ENCODE data around the gene PDLIM7.
A peak's percentile ranks its signal among the peaks of the same experiment; 100 is the strongest.

The PDLIM7 gene

GRCh38 chr5:177449140-177450061, 48.0 kb downstream of the PDLIM7 start:
- TF ChIP-seq ZNF274 (IDR thresholded peaks at IDR 0.05; ENCODE audit: low read depth, low read length), result no peak
- H3K4me3 ChIP-seq (ENCODE audit: low read length), result no peak overlapping the region

GRCh38 chr5:177448244-177448950, 49.0 kb downstream of the PDLIM7 start:
- no peak overlapping the region; the same call in 1 of the 2 replicates for H3K4me3 ChIP-seq (ENCODE audit: low read length)
- TF ChIP-seq ZNF274 (IDR thresholded peaks at IDR 0.05; ENCODE audit: low read depth, low read length), result no peak

GRCh38 chr5:177447611-177448243, 49.7 kb downstream of the PDLIM7 start:
- peak overlapping the region; percentile 6; the same call in 1 of the 2 replicates for H3K4me3 ChIP-seq (ENCODE audit: low read length)
- no peak for TF ChIP-seq ZNF274 (IDR thresholded peaks at IDR 0.05; ENCODE audit: low read depth, low read length)

DNA sequence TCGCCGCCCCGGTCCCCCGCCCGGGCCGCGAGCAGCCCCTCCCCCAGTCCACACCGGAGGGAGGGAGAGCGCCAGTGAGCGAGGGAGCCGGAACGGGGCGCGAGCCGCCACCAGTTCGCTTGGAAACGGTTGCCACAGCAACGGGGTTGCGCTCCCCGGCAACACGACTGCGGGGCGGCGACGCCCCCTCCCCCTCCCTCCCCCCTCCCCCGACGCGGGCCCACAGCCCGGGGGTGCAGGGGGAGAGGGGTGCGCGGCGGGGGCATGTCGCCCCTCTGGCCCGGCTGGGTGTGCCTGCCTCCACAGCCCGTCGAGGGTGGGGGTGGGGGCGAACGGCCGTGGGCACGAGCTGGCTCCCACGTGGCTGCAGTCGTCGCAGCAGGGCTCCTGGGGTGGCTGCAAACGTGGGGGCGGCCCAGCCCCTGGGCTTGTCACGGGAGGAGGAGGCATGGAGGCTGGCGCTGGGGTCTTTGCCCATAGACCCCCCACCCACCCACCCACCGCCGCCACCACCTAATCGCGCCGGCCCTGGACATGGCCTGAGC, 50.3 kb downstream of the PDLIM7 start:
- TF ChIP-seq ZNF274 (IDR thresholded peaks at IDR 0.05; ENCODE audit: low read depth, low read length), result no peak
- peak overlapping the region; percentile 69; the same call in 1 of the 2 replicates for H3K4me3 ChIP-seq (ENCODE audit: low read length)

DNA sequence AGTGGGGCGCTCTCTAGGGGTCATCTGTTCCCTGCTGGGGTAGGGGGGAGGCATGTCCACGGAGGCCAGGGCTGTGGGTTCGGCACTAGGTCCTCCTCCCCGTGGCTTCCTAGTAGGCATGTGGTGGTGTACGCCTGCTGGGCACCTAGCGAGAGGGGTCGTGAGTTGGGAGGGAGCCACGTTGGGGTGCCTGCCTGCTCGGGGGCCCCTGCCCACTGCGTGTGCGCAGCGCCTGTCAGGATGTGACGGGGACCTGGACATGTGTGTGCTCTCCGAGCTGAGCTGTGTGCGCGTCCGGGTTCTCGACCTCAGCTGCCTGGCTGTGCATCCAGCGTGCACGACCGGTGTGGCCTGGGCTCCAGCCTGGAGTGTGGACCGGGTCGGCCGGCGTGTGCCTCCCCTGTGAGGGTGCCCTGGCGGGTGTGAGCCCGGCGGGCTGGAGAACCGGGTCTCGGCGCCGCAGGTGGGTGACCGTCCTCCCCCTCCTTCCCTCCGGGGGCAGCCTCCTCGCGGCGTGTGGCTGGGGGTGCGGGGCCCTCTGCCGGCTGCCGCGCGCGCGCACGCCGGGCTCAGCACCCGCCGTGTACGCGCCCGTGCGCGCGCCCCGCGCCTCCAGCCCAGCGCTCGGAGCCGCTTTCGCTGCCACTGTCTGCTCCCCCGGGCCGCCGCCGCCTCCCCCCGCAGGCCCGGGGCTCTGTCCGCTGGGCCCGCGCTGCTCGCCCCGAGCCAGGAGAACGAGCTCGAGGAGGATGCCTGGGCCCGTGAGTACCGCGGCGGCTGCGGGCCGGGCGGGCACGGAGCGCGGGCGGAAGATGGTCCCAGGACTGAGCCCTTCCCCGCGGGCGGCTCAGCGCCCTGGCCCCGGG, 51.0 kb downstream of the PDLIM7 start, which contains the start of gene PRR7:
Gene PRR7 (plus strand): TSS at position 615 of the 866 bp plus-strand sequence. CDS start 8,254 bp downstream, outside the sequence.
- no peak for TF ChIP-seq ZNF274 (IDR thresholded peaks at IDR 0.05; ENCODE audit: low read depth, low read length)
- H3K4me3 ChIP-seq (ENCODE audit: low read length), result peak within 1 kb of the TSS; percentile 69; the same call in 1 of the 2 replicates

DNA sequence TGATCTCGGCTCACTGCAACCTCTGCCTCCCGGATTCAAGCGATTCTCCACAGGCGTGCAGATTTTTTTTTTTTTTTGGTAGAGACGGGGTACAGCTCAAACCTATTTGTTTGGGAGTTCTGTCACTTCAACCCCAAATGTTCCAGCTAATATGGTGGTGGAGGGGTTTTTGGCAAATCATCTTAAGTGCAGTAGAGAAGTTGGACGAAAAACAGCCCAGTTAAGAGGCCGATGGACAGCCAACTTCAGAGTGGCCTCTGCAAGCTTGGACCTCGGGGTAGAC, 51.5 kb downstream of the PDLIM7 start:
- peak overlapping the region; percentile 69; the same call in 1 of the 2 replicates for H3K4me3 ChIP-seq (ENCODE audit: low read length)

DNA sequence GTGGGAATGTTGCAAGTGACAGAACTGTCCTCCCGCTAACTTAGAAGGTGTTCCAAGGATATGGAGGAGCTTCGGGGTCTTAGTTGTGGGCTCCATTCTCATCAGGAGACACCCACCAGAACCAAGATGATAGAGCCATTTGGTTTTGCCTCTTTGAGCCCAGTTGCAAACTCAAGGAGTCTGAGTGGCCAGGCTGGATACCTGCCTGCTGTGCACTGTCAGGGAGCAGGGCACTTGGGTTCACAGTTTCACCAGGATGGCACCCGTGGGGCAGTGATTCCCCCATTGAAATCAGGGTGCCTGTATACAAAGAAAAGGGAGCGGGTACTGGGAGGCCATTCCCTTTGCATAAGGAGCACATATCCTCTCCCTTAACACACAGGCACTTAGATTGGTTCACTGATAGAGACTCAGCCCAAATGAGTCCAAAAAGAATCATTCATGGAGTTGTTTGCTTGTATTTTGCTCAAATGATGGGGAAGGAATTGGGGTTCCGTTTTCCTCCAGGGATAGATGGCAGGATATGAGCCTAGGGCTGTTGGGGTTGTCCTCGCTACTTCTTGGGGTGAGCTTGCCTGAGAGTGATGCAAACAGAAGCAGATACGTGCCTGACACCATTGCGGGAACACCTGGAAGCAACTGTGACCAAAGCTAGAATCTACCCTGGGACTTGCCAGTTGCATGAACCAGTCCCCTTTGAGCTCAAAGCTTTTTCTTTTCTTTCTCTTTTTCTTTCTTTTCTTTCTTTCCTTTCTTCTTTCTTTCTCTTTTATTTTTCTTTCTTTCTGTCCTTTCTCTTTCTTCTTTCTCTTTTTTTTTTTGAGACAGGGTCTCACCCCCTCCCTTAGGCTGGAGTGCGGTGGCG, 52.1 kb downstream of the PDLIM7 start:
- H3K4me3 ChIP-seq (ENCODE audit: low read length), result no peak overlapping the region; the same call in 1 of the 2 replicates

More for the DNA sequence above, 51.5 kb downstream of the PDLIM7 start:
- TF ChIP-seq ZNF274 (IDR thresholded peaks at IDR 0.05; ENCODE audit: low read depth, low read length), result no peak

GRCh38 chr5:177444106-177445051, 53.0 kb downstream of the PDLIM7 start:
- H3K4me3 ChIP-seq (ENCODE audit: low read length), result no peak overlapping the region
- no peak for TF ChIP-seq ZNF274 (IDR thresholded peaks at IDR 0.05; ENCODE audit: low read depth, low read length)

More for the DNA sequence above, 52.1 kb downstream of the PDLIM7 start:
- no peak for TF ChIP-seq ZNF274 (IDR thresholded peaks at IDR 0.05; ENCODE audit: low read depth, low read length)

DNA sequence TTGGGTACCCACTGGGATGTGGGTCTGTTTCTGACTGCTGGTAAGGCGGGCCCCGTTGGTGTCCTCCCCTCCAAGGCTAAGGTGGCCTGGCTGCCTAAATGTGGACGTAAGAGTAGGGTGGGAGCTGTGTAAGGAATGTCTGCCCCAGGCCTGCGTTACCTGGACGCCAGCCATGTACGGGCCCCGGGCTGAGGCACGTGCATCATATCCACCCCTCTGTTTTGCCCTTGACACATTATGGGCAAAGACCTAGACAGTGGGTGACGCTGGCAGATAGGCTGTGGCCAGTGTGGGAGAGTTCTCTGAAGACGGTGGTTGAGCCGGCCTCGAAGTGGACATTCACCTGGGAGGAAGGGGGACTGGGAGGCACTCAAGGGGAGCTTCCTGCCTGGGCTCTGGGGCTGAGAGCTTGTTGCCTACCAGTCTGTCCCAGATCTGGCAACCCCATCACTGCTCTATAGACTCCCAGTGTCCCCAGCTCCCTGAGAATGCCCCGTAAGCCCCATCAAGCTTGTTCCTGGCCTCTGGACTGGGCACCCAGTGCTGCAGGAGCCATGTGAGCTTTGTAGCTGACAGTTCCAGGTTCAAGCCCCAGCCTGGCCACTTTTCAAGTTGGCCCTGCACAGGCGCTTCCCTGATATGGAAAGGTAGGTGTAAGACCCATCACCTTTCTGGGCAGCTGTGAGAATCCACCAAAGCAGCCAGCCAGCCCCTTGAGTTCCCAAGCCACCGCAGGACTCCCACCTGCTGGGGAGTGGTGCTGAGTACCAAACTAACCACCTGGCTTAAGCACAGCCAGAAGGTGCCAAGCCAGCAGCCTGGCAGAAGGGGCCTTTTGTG, 54.0 kb downstream of the PDLIM7 start:
- H3K4me3 ChIP-seq (ENCODE audit: low read length), result no peak overlapping the region

GRCh38 chr5:177442066-177442826, 55.2 kb downstream of the PDLIM7 start:
- H3K4me3 ChIP-seq (ENCODE audit: low read length), result no peak overlapping the region
- no peak for TF ChIP-seq ZNF274 (IDR thresholded peaks at IDR 0.05; ENCODE audit: low read depth, low read length)

More for the DNA sequence above, 54.0 kb downstream of the PDLIM7 start:
- TF ChIP-seq ZNF274 (IDR thresholded peaks at IDR 0.05; ENCODE audit: low read depth, low read length), result no peak
